NCI-H1048 (cell line): ENCODE results near the gene SLC35B1.
"Not testable (repeated sequence)": the region's sequence is repeated elsewhere in the genome, so short reads cannot be mapped to it uniquely, and the experiment has no call there.

Experiments
- DNase-seq: peaks from one replicate; lab custom pipeline; 2025; lab: John Stamatoyannopoulos, UW

SLC35B1 gene

GRCh38 chr17:49734515-49735490 is 27.0 kb upstream of the SLC35B1 start:
- no peak for DNase-seq

- no peak for DNase-seq
These were observed 23.7 kb upstream of the SLC35B1 start for GRCh38 chr17:49731435-49731831.

- no peak for DNase-seq
These were observed 23.1 kb upstream of the SLC35B1 start for GRCh38 chr17:49730785-49731434.

DNA sequence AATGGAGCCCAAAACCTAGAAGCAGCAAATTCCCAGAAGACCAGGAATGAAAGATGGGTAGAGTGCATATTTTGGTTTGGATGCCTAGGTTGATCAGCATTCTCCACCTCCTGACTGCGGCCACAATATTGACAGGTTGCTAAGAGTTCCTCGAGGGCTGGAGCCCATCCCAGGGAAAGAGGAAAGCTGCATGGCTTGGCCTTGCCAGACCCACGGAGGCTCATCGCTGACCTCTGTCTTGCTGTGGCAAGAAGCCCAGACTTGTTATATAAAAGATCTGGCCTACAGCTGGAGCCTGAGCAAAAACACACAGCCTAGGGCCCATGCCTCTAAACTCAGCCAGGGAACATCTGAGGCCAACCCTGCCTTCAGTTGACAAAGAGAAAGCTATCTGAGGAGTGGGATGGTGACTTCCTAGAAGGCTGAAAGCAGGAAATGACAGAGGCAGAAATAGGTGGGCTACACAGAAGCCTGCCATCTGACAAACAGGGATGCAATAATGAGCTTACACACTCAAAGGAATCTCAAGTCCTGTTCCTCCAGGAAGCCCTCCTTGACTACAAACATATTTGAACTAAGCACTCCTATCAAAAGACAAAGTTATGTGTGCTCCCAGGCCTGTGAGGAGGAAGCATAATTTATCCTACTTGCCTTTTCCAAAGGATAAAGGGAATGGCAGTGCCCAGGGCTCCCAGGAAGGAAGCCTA is 22.5 kb upstream of the SLC35B1 start:
- DNase-seq, result no peak

- no peak for DNase-seq
These were observed 21.3 kb upstream of the SLC35B1 start for GRCh38 chr17:49729069-49729468.

GRCh38 chr17:49728425-49728824 is 20.7 kb upstream of the SLC35B1 start:
- no peak for DNase-seq

DNA sequence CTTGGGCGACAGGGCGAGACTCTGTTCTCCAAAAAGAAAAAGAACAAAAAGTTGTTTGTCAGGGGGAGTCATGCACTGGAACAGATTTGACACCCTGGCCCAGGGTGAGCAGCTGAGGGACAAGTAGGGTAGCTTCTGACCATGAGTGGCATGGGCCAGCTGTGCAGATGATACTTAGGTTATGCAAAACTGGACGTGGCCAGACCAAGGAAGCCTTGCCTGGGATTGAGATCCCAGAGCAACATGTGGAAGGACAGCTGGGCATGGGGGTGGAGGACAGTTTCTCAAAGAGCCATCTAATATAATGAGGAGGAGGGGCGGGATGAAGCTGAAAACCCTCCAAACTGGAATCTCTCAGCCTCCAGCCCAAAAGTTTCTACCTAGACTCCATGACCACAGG is 19.6 kb upstream of the SLC35B1 start:
- DNase-seq, result no peak

DNA sequence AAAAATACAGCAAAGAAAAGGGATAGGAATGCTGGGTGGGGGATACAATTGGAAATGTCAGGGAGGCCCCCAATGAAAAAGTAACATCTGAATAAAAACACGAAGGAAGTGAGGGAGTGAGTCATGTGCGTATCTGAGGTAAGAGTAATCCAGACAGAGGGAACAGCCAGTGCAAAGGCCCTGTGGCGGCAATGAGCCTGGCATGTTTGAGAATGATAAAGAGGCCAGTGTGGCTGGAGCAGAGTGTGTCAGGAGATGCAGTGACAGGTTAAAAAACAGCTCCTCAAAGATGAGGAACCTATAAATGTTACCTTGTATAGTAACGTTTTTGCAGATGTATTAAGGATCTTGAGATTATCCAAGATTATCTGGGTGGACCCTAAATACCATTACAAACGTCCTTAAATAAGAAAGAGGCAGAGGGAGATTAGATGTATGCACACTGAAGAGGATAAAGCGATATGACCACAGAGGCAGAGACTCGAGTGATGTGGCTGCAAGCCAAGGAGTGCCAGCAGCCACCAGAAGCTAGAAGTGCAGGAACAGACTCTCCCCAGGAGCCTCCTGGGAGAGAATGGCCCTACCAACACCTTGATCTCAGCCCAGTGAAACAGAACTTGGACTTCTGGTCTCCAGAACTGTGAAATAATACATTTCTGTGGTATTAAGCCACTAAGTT is 17.8 kb upstream of the SLC35B1 start:
- no peak for DNase-seq

GRCh38 chr17:49724552-49724951 is 16.8 kb upstream of the SLC35B1 start:
- DNase-seq, result not testable (repeated sequence)

GRCh38 chr17:49723423-49723822 is 15.7 kb upstream of the SLC35B1 start:
- DNase-seq, result no peak

DNA sequence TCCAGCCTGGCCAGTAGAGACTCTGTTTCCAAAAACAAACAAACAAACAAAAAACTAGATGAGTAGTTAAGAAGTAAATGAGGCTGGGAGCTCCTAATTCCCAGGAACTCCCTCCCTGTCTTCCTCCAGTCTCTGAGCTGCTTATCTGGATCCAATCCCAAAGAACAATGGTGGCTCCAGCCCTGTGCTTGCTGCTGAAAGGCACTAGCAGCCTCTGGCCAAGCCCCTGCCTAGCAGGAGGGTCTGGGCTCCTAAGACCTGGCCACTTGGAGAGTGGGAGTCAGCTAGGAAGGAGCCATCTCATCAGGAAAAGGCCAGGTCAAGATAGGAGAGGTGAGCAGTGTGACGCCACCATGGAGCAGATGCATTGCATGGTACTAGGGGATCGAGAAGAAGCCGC is 14.3 kb upstream of the SLC35B1 start:
- no peak for DNase-seq

DNA sequence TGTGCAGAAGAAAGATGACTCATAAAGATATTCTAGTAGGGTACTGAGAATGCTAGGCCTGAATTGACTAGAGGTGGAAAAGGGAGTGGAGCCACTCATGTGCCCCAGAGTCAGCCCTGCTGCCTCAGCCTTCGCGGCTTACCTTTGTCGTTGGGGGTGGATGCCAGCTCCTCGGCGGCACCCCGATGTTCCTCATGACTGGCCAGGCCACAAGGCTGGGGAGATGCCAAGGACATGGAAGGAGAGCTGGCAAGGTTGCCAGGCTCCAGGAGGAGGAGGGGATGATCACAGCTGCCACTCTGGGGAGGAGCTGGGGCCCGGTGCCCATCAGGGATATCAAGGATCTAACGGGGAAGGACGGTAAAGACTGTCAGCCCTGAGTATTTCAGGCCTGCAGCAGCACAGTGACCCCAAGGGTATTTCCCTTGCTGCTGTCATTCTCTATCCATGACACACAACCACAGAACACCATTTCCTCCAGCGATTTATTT is 9.7 kb upstream of the SLC35B1 start:
- DNase-seq, result no peak

DNA sequence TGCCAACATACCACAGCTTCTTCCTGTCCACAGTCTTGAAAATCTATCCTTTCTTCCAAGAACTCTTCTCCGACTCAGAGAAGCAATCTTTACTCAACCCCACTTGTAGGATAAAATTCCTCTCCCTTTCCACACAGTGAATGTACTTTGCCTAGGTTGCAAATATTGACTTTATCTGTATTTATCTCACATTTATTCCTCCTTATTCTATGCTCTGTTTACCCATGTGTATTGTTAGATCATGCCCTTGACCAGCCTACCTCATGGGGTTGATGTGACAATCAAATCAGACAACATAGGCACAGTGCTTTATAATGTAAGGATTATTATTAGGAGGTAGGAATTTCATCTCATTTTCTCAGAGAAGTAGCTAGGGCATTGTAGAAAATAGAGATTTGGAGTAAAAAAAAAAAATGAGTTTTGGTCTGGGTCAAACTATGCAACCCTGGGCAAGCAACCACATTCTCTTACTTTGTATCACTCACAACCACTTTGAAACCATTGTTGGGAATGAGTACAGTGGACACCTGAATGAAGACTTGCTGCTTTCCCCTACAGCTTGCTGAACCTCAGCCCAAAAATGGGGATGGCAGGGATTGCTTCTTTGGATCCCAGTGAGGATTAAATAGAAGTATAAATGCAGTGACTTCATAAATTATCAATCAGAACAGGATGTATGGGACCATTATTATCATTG is 9.1 kb upstream of the SLC35B1 start:
- no peak for DNase-seq

DNA sequence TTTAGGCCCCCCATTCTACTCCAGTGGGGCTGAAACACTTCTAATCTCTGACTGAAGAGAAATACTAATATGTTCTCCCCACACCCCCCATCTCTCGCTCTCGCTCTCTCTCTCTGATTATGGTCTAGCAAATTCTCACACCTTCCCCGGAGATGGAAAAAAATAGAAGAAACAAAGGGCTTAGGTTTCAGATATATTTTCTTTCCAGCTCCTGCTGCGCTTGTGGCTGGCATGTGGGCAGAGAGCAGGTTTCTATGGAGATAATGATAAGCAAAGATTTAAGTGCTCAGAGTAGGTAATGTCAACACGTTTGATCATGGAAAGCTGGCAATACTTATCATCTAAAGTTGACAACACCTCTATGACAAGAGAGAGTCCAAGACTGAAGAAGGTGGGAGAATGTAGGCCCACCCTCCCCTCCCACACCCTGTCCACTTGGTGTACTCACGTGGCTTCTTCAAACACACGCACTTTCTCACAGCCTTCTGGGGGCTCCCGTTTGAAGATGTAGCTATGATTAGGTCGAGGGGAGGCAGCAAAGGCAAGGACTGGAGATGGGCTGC is 8.0 kb upstream of the SLC35B1 start:
- DNase-seq, result no peak

DNA sequence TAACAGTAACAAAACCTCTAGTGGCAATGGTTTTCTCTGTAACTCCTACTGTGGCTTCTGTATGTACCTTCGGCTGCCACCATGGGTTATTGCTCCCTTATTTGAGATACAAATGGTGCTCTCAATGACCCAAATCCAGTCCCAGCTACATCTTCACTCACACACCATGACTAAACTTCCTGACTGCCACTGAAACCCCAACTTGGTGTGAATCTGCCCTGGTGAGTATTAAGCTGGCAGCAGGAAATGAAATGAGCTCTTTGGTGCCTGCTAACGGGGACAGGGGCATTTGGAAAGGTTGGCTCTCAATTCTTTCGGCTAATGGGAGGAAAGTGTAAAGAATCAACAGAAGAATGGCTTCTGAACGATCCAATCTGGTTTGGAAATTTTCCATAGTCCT is 7.5 kb upstream of the SLC35B1 start:
- no peak for DNase-seq

GRCh38 chr17:49708515-49709183 is 885 bp upstream of the SLC35B1 start:
- DNase-seq, result no peak

GRCh38 chr17:49707246-49707607 is 537 bp downstream of the SLC35B1 start:
- no peak for DNase-seq

DNA sequence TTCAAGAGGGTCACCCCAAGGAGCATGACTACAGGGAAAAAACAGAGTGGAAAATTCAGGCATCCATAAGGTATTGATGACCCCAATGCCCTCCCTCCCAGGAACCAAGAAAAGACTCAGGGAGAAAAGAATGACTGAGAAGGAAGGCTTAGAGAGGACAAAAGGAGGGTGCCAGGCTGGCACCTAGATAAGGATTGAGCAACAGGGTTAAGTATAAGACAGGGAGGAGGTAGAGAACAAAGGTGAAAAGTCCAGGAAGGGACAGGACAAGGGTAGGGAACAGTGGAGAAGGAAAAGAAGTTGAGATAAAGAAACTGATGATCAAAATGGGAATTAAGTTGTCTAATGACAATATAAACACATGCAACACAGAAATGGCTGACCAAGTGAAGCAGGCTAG is 2.5 kb downstream of the SLC35B1 start:
- DNase-seq, result no peak

DNA sequence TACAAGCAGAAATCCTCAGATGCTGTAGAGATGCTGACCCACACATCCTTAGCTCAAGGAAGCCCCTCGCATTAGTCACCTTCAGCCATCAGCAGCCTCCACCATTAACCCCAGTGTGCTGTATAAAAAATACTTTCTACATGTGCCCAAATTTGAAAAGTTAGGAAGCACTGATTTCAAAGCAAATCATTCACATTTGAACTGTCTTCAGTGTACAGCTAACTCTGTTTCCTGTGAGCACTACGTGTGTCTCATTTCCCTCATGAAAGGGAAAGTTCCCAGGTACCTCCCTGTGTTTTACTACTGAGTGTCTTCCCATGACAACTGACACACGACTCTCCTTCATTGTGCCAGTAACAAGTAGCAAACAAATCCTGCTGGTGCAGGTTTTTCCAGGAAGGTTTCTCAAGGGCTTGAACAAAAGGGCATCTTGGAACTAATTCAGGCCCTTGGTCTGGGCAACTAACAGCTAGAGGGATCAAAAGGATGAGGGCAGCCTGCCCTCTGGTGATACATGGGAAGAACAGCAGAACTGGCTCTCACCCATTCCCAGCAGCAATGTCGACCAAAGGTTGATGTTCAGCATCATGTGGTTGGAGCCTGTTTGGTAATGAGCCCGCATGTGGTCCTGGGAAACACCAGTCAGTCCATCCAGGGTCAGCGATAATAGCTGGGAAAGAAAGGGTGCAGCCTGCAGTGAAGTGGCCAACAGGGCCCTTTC is 4.0 kb downstream of the SLC35B1 start:
- no peak for DNase-seq

DNA sequence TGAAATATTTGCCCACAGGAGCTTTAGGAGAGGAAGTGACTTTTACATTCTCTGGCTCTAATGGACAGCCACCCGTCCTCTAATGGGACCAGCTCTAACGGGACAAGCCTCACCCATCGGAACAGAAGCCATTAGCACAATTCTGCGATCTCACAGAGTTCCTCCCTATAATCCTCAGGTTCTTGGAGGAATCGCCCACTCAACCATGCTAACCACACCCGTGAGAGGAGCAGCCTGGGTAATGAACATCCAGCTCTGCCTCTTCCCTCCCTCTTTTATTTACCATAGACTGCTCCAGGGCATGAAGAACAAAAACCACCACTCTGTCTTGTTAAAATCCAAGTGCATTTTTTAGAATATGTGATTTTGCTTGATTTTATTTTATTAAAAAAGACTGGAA is 6.8 kb downstream of the SLC35B1 start:
- no peak for DNase-seq
